HG03045 (cell line): Measurements from ENCODE around the gene IGFLR1.
A peak's percentile ranks its signal among the peaks of the same experiment; 100 is the strongest.

ENCODE experiments used
- ATAC-seq: cut with Tn5 transposase; IDR thresholded peaks from one replicate; pipeline ENCODE4 v1.9.1; 2021; ENCODE audit warnings: mild to moderate bottlenecking, moderate library complexity; ENCODE audit not compliant: unreplicated experiment

The IGFLR1 gene

GRCh38 chr19:35755550-35756376, 13.5 kb upstream of the IGFLR1 start:
- no peak for ATAC-seq

- no peak for ATAC-seq
Observed at GRCh38 chr19:35755131-35755549, 12.9 kb upstream of the IGFLR1 start.

- no peak for ATAC-seq
Observed at GRCh38 chr19:35754370-35755130, 12.3 kb upstream of the IGFLR1 start.

- no peak for ATAC-seq
Observed at GRCh38 chr19:35753634-35754369, 11.6 kb upstream of the IGFLR1 start.

GRCh38 chr19:35752746-35753350, 10.6 kb upstream of the IGFLR1 start:
- ATAC-seq, result no peak

- no peak for ATAC-seq
Observed at GRCh38 chr19:35751839-35752745, 9.8 kb upstream of the IGFLR1 start.

GRCh38 chr19:35750167-35750566, 7.9 kb upstream of the IGFLR1 start:
- no peak for ATAC-seq

- peak; percentile 62 for ATAC-seq
Observed at GRCh38 chr19:35748106-35749020, 6.1 kb upstream of the IGFLR1 start, which contains the start of gene LIN37. Gene LIN37 (plus strand): TSS chr19:35748576. CDS start chr19:35748725, 149 bp downstream.

- no peak for ATAC-seq
Observed at GRCh38 chr19:35746531-35746930, 4.3 kb upstream of the IGFLR1 start.

- ATAC-seq, result no peak
Observed at GRCh38 chr19:35746087-35746462, 3.8 kb upstream of the IGFLR1 start.

GRCh38 chr19:35745328-35746086, 3.3 kb upstream of the IGFLR1 start, which contains the start of the genes PSENEN and U2AF1L4:
Gene PSENEN (plus strand): TSS chr19:35745651. CDS start chr19:35745931, 280 bp downstream.
Gene U2AF1L4 (minus strand): TSS chr19:35745418. CDS start chr19:35745391, 27 bp downstream.
- ATAC-seq, result peak; percentile 41

- peak; percentile 39 for ATAC-seq
Observed at GRCh38 chr19:35744430-35745327, 2.4 kb upstream of the IGFLR1 start.

- no peak for ATAC-seq
Observed at GRCh38 chr19:35743640-35744429, 1.6 kb upstream of the IGFLR1 start.

- no peak for ATAC-seq
Observed at GRCh38 chr19:35741203-35741515, 1.1 kb downstream of the IGFLR1 start.

- peak; percentile 61 for ATAC-seq
Observed at GRCh38 chr19:35740423-35741202, 1.6 kb downstream of the IGFLR1 start.

GRCh38 chr19:35740108-35740422, 2.2 kb downstream of the IGFLR1 start:
- no peak for ATAC-seq
